ENCODE results near the gene CCSER1.

DNA sequence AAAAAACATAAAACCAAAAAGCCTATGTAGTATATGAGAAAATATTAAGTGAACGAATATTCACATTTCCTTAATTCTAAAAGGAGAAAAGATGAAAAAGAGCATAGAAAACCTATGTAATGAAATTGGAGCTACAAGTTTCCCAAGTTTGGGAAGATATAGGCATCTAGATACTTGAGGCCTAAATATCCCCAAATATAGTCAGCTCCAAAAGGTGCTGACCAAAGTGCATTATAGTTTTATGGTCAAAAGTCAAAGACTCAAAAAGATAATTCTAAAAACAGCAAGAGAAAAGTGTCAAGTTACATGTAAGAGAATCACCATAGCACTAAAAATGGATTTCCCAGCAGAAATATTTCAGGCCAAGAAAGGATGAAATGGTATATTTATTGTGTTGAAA, 1502.9 kb downstream of the CCSER1 start:
- TF ChIP-seq, protein P1, sequence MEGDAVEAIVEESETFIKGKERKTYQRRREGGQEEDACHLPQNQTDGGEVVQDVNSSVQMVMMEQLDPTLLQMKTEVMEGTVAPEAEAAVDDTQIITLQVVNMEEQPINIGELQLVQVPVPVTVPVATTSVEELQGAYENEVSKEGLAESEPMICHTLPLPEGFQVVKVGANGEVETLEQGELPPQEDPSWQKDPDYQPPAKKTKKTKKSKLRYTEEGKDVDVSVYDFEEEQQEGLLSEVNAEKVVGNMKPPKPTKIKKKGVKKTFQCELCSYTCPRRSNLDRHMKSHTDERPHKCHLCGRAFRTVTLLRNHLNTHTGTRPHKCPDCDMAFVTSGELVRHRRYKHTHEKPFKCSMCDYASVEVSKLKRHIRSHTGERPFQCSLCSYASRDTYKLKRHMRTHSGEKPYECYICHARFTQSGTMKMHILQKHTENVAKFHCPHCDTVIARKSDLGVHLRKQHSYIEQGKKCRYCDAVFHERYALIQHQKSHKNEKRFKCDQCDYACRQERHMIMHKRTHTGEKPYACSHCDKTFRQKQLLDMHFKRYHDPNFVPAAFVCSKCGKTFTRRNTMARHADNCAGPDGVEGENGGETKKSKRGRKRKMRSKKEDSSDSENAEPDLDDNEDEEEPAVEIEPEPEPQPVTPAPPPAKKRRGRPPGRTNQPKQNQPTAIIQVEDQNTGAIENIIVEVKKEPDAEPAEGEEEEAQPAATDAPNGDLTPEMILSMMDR (IDR thresholded peaks at IDR 0.05; ENCODE audit: low read length): no peak
- no peak for TF ChIP-seq EZH2 (IDR thresholded peaks at IDR 0.05; ENCODE audit: borderline replicate concordance, low read length)

Data from OCI-LY1 (cell line).